Trophoblast cell (in vitro differentiated cells and primary cell): ENCODE data around the gene APH1B.
"Not testable (repeated sequence)": the region's sequence is repeated elsewhere in the genome, so short reads cannot be mapped to it uniquely, and the experiment has no call there.

Source experiments
- DNase-seq, 2 donors: peaks; one replicate each; pipeline ENCODE4 v3.0.0-alpha.2; 2016
- H2AFZ ChIP-seq: 2 replicates; pipeline ENCODE4 v1.6.1; 2013; ENCODE audit warnings: low read length, moderate library complexity, mild to moderate bottlenecking; ENCODE audit not compliant: insufficient read depth, poor library complexity
- H2AK5ac ChIP-seq: 2 replicates; pipeline ENCODE4 v1.6.1; 2013; ENCODE audit warnings: mild to moderate bottlenecking, low read length
- H2BK120ac ChIP-seq: 2 replicates; pipeline ENCODE4 v1.6.1; 2013; ENCODE audit warnings: low read length, mild to moderate bottlenecking, moderate library complexity; ENCODE audit not compliant: insufficient read depth, poor library complexity
- H2BK12ac ChIP-seq: 2 replicates; pipeline ENCODE4 v1.6.1; 2013; ENCODE audit warnings: mild to moderate bottlenecking, low read length, moderate library complexity
- H2BK5ac ChIP-seq: 2 replicates; pipeline ENCODE4 v1.6.1; 2013; ENCODE audit warnings: low read length, low read depth, moderate library complexity, mild to moderate bottlenecking; ENCODE audit not compliant: poor library complexity
- H3K14ac ChIP-seq: 2 replicates; pipeline ENCODE4 v1.6.1; 2013; ENCODE audit warnings: mild to moderate bottlenecking, low read length
- H3K18ac ChIP-seq: 2 replicates; pipeline ENCODE4 v1.6.1; 2013; ENCODE audit warnings: mild to moderate bottlenecking, low read length
- H3K23ac ChIP-seq: 2 replicates; pipeline ENCODE4 v1.6.1; 2013; ENCODE audit warnings: low read length
- H3K27ac ChIP-seq: 2 replicates; pipeline ENCODE4 v1.5.1; 2013; ENCODE audit warnings: low read depth, mild to moderate bottlenecking, inconsistent platforms, low read length, moderate library complexity
- H3K27me3 ChIP-seq: 2 replicates; pipeline ENCODE4 v1.6.1; 2013; ENCODE audit warnings: inconsistent platforms, mild to moderate bottlenecking, low read length, moderate library complexity; ENCODE audit not compliant: insufficient read depth
- H3K36me3 ChIP-seq, 2 experiments: 1 replicate in 1 of 2; 2 replicates in 1 of 2; pipeline ENCODE4 v1.6.1; 2013; ENCODE audit warnings: low read length in 2 of 2, mild to moderate bottlenecking in 2 of 2, moderate library complexity in 1 of 2; ENCODE audit not compliant: insufficient read depth in 2 of 2, control insufficient read depth in 1 of 2
- H3K4ac ChIP-seq: 2 replicates; pipeline ENCODE4 v1.6.1; 2013; ENCODE audit warnings: low read depth, mild to moderate bottlenecking, low read length, moderate library complexity
- H3K4me1 ChIP-seq, 2 experiments: 1 replicate in 1 of 2; 2 replicates in 1 of 2; pipeline ENCODE4 v1.6.1; 2013; ENCODE audit warnings: low read length in 2 of 2, mild to moderate bottlenecking in 2 of 2, moderate library complexity in 1 of 2; ENCODE audit not compliant: insufficient read depth in 2 of 2, control insufficient read depth in 1 of 2
- H3K4me2 ChIP-seq: 2 replicates; pipeline ENCODE4 v1.6.1; 2013; ENCODE audit warnings: inconsistent platforms, mild to moderate bottlenecking, low read length, moderate library complexity
- H3K4me3 ChIP-seq: 2 replicates; pipeline ENCODE4 v1.5.1; 2013; ENCODE audit warnings: mild to moderate bottlenecking, low read depth, low read length, inconsistent platforms
- H3K79me1 ChIP-seq: one replicate; pipeline ENCODE4 v1.6.1; 2013; ENCODE audit warnings: low read length
- H3K79me2 ChIP-seq: 2 replicates; pipeline ENCODE4 v1.6.1; 2013; ENCODE audit warnings: low read length, mild to moderate bottlenecking; ENCODE audit not compliant: control insufficient read depth, insufficient read depth, poor library complexity
- H3K9ac ChIP-seq: 2 replicates; pipeline ENCODE4 v1.6.1; 2013; ENCODE audit warnings: mild to moderate bottlenecking, low read length
- H3K9me3 ChIP-seq: 2 replicates; pipeline ENCODE4 v1.6.1; 2013; ENCODE audit warnings: low read depth, mild to moderate bottlenecking, control low read depth, inconsistent platforms, low read length; ENCODE audit not compliant: insufficient read depth
- H4K12ac ChIP-seq: 2 replicates; pipeline ENCODE4 v1.6.1; 2013; ENCODE audit warnings: low read depth, mild to moderate bottlenecking, low read length, moderate library complexity
- H4K8ac ChIP-seq: 2 replicates; pipeline ENCODE4 v1.6.1; 2013; ENCODE audit warnings: low read depth, mild to moderate bottlenecking, low read length, moderate library complexity
- H4K91ac ChIP-seq: one replicate; pipeline ENCODE4 v1.6.1; 2013; ENCODE audit warnings: low read depth, mild to moderate bottlenecking, low read length, moderate library complexity
- WGBS: extraction: QIAGEN DNeasy Blood & Tissue Kit; methylation state at CpG from one replicate; pipeline ENCODE4 v1.1.7; 2013; ENCODE audit warnings: missing lambda C conversion rate; ENCODE audit not compliant: insufficient read length, insufficient coverage; ENCODE audit errors: extremely low coverage; 5-methylcytosine and 5-hydroxymethylcytosine counted together

The APH1B gene

GRCh38 chr15:63340353-63340752 lies 62.9 kb downstream of the APH1B start:
- Histone ChIP-seq H3K18ac (no peak overlapping the region), H4K12ac (no peak overlapping the region), H4K8ac (no peak overlapping the region), H3K4me2 (no peak overlapping the region), H3K9ac (no peak overlapping the region), H2BK120ac (no peak overlapping the region), H3K79me2 (no peaks in the 10 kb centered on the region), H3K4me3 (no peak overlapping the region), H2BK5ac (no peak overlapping the region), H2AK5ac (no peak overlapping the region), H3K79me1 (no peaks in the 10 kb centered on the region), H3K4me1 (peaks cover 15 to 17% of the 10 kb centered on the region in 2 experiments), H3K4ac (no peak overlapping the region), H3K27ac (no peak overlapping the region), H3K36me3 (no peaks in the 10 kb centered on the region), H2BK12ac (no peak overlapping the region), H3K9me3 (peaks cover 2% of the 10 kb centered on the region), H4K91ac (no peak overlapping the region), H3K23ac (no peak overlapping the region), H3K27me3 (no peaks in the 10 kb centered on the region), H3K14ac (no peak overlapping the region), H2AFZ (no peak overlapping the region)
- no CpG with 5 or more reads among the region's 8 CpGs for WGBS
- DNase-seq = no peak

- Histone ChIP-seq H3K4ac (no peak overlapping the region), H3K27me3 (no peaks in the 10 kb centered on the region)
- WGBS = no CpG with 5 or more reads among the region's 3 CpGs
Measured at GRCh38 chr15:63340878-63341277, 63.5 kb downstream of the APH1B start.

GRCh38 chr15:63341898-63342297 lies 64.5 kb downstream of the APH1B start:
- DNase-seq = no peak
- Histone ChIP-seq H3K23ac (no peak overlapping the region), H4K8ac (no peak overlapping the region), H3K36me3 (no peaks in the 10 kb centered on the region), H3K27me3 (no peaks in the 10 kb centered on the region), H3K9ac (no peak overlapping the region), H4K91ac (no peak overlapping the region), H2BK12ac (no peak overlapping the region), H2BK120ac (no peak overlapping the region), H3K27ac (no peak overlapping the region), H3K4me1 (peaks cover 15 to 17% of the 10 kb centered on the region in 2 experiments), H3K79me1 (no peaks in the 10 kb centered on the region), H2BK5ac (no peak overlapping the region), H3K9me3 (peaks cover 3% of the 10 kb centered on the region), H3K79me2 (no peaks in the 10 kb centered on the region), H3K14ac (no peak overlapping the region), H3K18ac (no peak overlapping the region), H3K4ac (no peak overlapping the region), H3K4me3 (no peak overlapping the region), H3K4me2 (no peak overlapping the region), H4K12ac (no peak overlapping the region), H2AK5ac (no peak overlapping the region), H2AFZ (no peak overlapping the region)
- no CpG with 5 or more reads among the region's 4 CpGs for WGBS

More at GRCh38 chr15:63340878-63341277, 63.5 kb downstream of the APH1B start:
- Histone ChIP-seq H3K18ac (no peak overlapping the region), H3K14ac (no peak overlapping the region), H2AFZ (no peak overlapping the region), H3K79me1 (no peaks in the 10 kb centered on the region), H2BK12ac (no peak overlapping the region), H3K9ac (no peak overlapping the region), H4K12ac (no peak overlapping the region), H4K8ac (no peak overlapping the region), H2BK5ac (no peak overlapping the region), H2AK5ac (no peak overlapping the region), H3K4me1 (peaks cover 15 to 17% of the 10 kb centered on the region in 2 experiments), H2BK120ac (no peak overlapping the region), H3K4me2 (no peak overlapping the region), H3K9me3 (peaks cover 3% of the 10 kb centered on the region), H3K36me3 (no peaks in the 10 kb centered on the region), H3K79me2 (no peaks in the 10 kb centered on the region), H4K91ac (no peak overlapping the region), H3K4me3 (no peak overlapping the region), H3K23ac (no peak overlapping the region), H3K27ac (no peak overlapping the region)
- DNase-seq = no peak

GRCh38 chr15:63342996-63343562 lies 65.7 kb downstream of the APH1B start:
- not testable (repeated sequence) for H4K91ac ChIP-seq, H2BK120ac ChIP-seq, H3K18ac ChIP-seq, DNase-seq, H3K36me3 ChIP-seq, H3K4me3 ChIP-seq, H3K9ac ChIP-seq, H3K23ac ChIP-seq, H3K79me1 ChIP-seq, H3K4ac ChIP-seq, H2BK12ac ChIP-seq, H2AFZ ChIP-seq, H3K14ac ChIP-seq, H2AK5ac ChIP-seq, H2BK5ac ChIP-seq, H3K4me2 ChIP-seq, H3K27ac ChIP-seq, H4K12ac ChIP-seq, H3K79me2 ChIP-seq, H4K8ac ChIP-seq, H3K27me3 ChIP-seq, H3K9me3 ChIP-seq
- WGBS = no CpG with 5 or more reads among the region's 11 CpGs
- peaks cover 11 to 15% of the 10 kb centered on the region in 2 experiments for H3K4me1 ChIP-seq
